Endothelial cell of umbilical vein (primary cell): Measurements from ENCODE around the gene RBMS1. TPM values are rescaled to one million over a fixed set of nuclear protein-coding genes. Genes with fewer than 3 reads are reported as not detected.
"Not testable (repeated sequence)": the region's sequence is repeated elsewhere in the genome, so short reads cannot be mapped to it uniquely, and the experiment has no call there.

Experiments
- BruUV-seq: library from RNA; stranded (reverse); fragments of 400-500 nt; replicated peaks from 2 replicates; lab custom pipeline; 2021; lab: Mats Ljungman, UMichigan
- CTCF ChIA-PET: fragments of 300-600, 350-600 bp; sonication (Branson Sonifier 250); formaldehyde crosslinking; loops from one replicate; lab custom pipeline; 2021; ENCODE audit warnings: antibody characterized with exemption, inconsistent platforms; lab: Charles Lee
- POLR2A ChIA-PET: fragments of 300-600, 350-600 bp; sonication (Branson Sonifier 250); formaldehyde crosslinking; loops from one replicate; lab custom pipeline; 2021; ENCODE audit warnings: antibody characterized with exemption, inconsistent platforms; lab: Charles Lee
- DNase-seq: peaks from one replicate; pipeline ENCODE4 v3.0.0-alpha.2; 2011; ENCODE audit warnings: low read depth, low spot score
- FAIRE-seq: peaks from 2 replicates; lab custom pipeline; 2011; peaks lifted over from hg19 to GRCh38; lab: Jason Lieb, UNC
- H2AFZ ChIP-seq: 2 replicates; pipeline ENCODE4 v1.6.0; 2012; ENCODE audit warnings: low read depth, low read length, control low read depth, inconsistent platforms
- H3K27ac ChIP-seq: 2 replicates; pipeline ENCODE4 v1.5.1; 2011; ENCODE audit warnings: low read depth, mild to moderate bottlenecking, control low read depth, low read length, moderate library complexity; ENCODE audit not compliant: insufficient read depth
- H3K27me3 ChIP-seq, 2 experiments: 2 replicates each; pipeline versions ENCODE4 v1.6.0 to v1.6.1; 2011; ENCODE audit warnings: low read length in 2 of 2, mixed read lengths in 1 of 2; ENCODE audit not compliant: control insufficient read depth in 2 of 2, insufficient read depth in 2 of 2
- H3K36me3 ChIP-seq, 2 experiments: 2 replicates in 1 of 2; 3 replicates in 1 of 2; pipeline ENCODE4 v1.5.1; 2011; ENCODE audit warnings: low read length in 2 of 2, mild to moderate bottlenecking in 1 of 2, moderate library complexity in 1 of 2; ENCODE audit not compliant: control insufficient read depth in 2 of 2, insufficient read depth in 2 of 2; ENCODE audit errors: extremely low read depth in 1 of 2
- H3K4me1 ChIP-seq: 3 replicates; pipeline ENCODE4 v1.5.1; 2011; ENCODE audit warnings: mild to moderate bottlenecking, low read length; ENCODE audit not compliant: control insufficient read depth, insufficient read depth; ENCODE audit errors: extremely low read depth
- H3K4me2 ChIP-seq: 2 replicates; pipeline ENCODE4 v1.6.1; 2011; ENCODE audit warnings: low read length, control low read depth, mixed read lengths; ENCODE audit not compliant: insufficient read depth
- H3K4me3 ChIP-seq, 3 experiments: fragments of 200-600 bp in 1 of 3; sonication (generic), shearing (Covaris generic) in 1 of 3; replicated peaks in 1 of 3; 2 replicates each; pipeline ENCODE4 v1.5.1; 2011 to 2016; ENCODE audit warnings: control low read depth in 3 of 3, low read length in 3 of 3, mild to moderate bottlenecking in 2 of 3, inconsistent platforms in 1 of 3, low read depth in 1 of 3, moderate library complexity in 1 of 3; ENCODE audit not compliant: insufficient read depth in 1 of 3
- H3K79me2 ChIP-seq: 2 replicates; pipeline ENCODE4 v1.6.0; 2012; ENCODE audit warnings: low read length, inconsistent platforms; ENCODE audit not compliant: control insufficient read depth, insufficient read depth
- H3K9ac ChIP-seq: replicated peaks from 2 replicates; pipeline ENCODE3; 2011; ENCODE audit warnings: low read length, control low read depth; ENCODE audit not compliant: insufficient read depth; ENCODE audit errors: extremely low read depth
- H3K9me1 ChIP-seq: replicated peaks from 3 replicates; pipeline ENCODE4 v1.6.0; 2011; ENCODE audit warnings: mild to moderate bottlenecking, low read length; ENCODE audit not compliant: control insufficient read depth, insufficient read depth; ENCODE audit errors: extremely low read depth
- H3K9me3 ChIP-seq: replicated peaks from 2 replicates; pipeline ENCODE4 v1.5.1; 2012; ENCODE audit warnings: low read length, inconsistent platforms; ENCODE audit not compliant: control insufficient read depth, insufficient read depth
- H4K20me1 ChIP-seq: replicated peaks from 2 replicates; pipeline ENCODE3; 2011; ENCODE audit warnings: mild to moderate bottlenecking, low read length; ENCODE audit not compliant: control insufficient read depth, insufficient read depth; ENCODE audit errors: extremely low read depth
- FOS ChIP-seq: IDR thresholded peaks from 2 replicates; pipeline ENCODE4 v1.6.1; 2011; ENCODE audit warnings: mild to moderate bottlenecking, low read length, moderate library complexity, borderline replicate concordance; ENCODE audit not compliant: insufficient read depth
- POLR2AphosphoS5 ChIP-seq: IDR thresholded peaks from 2 replicates; pipeline ENCODE4 v1.6.1; 2012; ENCODE audit warnings: low read depth, mild to moderate bottlenecking, control low read depth, low read length, moderate library complexity; ENCODE audit not compliant: insufficient read depth
- dilution Hi-C: fragments of 300-500 bp; cut with MboI; formaldehyde crosslinking; loops from one replicate; pipeline ENCODE4 v1.15.0; 2019; ENCODE audit warnings: low sequenced_read_pairs; ENCODE audit not compliant: extremely low pct_ligation_motif_present
- intact Hi-C: fragments of 100-400 bp; cut with micrococcal nuclease; formaldehyde crosslinking; loops from one replicate; pipeline ENCODE4 v1.10.0; 2022
- polyA plus RNA-seq, 4 experiments: library from polyadenylated mRNA; depleted of rRNA in 3 of 4; stranded (reverse) in 3 of 4; unstranded in 1 of 4; fragments of >200 nt; gene quantifications; 2 replicates each; pipeline versions ENCODE4 v1.2.1 to v1.2.3, GENCODE V29; 2011 to 2012; ENCODE audit warnings: missing spikeins in 1 of 4
- total RNA-seq: library from RNA; stranded (reverse); gene quantifications from 2 replicates; pipeline ENCODE4 v1.2.3, GENCODE V29; 2021

The RBMS1 gene
- total and polyA plus RNA-seq, 2 donors (not counting 3 experiments of a cell fraction or from before 2014, with no cell fraction given): 60.0 to 93.3 TPM

DNA sequence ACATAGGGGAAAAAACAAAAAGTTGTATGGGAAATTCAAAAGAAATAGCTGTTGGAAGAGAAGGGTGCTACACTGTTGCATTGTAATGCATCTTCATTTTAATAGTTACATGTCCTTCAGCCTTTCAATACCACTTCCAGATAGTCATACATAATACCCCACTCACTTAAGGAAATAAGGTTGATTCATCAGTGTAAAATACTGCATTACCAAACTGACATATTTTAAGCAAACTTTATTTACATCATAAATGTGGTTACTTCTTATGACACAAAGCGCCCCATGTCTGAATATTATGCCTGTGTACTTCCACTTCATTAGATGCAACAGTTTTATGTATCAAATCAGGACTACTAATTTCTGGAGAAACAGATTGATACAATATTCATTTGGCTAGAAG is 4.5 kb downstream of the RBMS1 start:
- peaks cover 87% of the 10 kb centered on the region for H3K79me2 ChIP-seq
- no peak for DNase-seq
- TF ChIP-seq POLR2AphosphoS5 (no peak), FOS (peak; percentile 34)
- dilution Hi-C loops: no loop called here
- H3K9me3 ChIP-seq: no peaks in the 10 kb centered on the region
- H3K4me1 ChIP-seq: peaks cover 22% of the 10 kb centered on the region
- H4K20me1 ChIP-seq: peaks cover 3% of the 10 kb centered on the region
- intact Hi-C loops: no loop called here
- no peaks in the 10 kb centered on the region for H3K27me3 ChIP-seq
- FAIRE-seq: peak; percentile 24
- H3K9ac ChIP-seq: no peak overlapping the region
- ChIA-PET CTCF (interaction anchor here (0.9 to 1.5 kb wide), 4 partner anchors 55 to 165 kb away, joined by 3 to 11 read pairs (median 3); no protein-coding TSS in a partner anchor), POLR2A (no interaction called here)
- no peaks in the 10 kb centered on the region for H3K9me1 ChIP-seq
- no peak overlapping the region for H2AFZ ChIP-seq
- BruUV-seq: no TSS peak
- no peak overlapping the region for H3K4me3 ChIP-seq
- H3K4me2 ChIP-seq: no peak overlapping the region
- no peak overlapping the region for H3K27ac ChIP-seq
- no peaks in the 10 kb centered on the region for H3K36me3 ChIP-seq

DNA sequence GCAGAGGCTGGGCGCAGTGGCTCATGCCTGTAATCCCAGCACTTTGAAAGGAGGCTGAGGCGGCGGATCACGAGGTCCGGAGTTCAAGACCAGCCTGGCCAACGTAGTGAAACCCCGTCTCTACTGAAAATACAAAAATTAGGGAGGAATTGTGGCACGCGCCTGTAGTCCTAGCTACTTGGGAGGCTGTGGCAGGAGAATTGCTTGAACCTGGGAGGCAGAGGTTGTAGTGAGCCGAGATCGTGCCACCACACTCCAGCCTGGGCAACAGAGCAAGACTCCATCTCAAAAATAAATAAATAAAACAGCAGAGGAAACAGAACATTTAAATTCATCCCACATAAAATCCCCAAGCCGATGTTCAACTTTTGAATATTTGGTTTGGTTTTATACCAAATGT is 5.3 kb downstream of the RBMS1 start:
- DNase-seq, dilution Hi-C loops, H3K4me2 ChIP-seq, intact Hi-C loops, FAIRE-seq, H3K4me3 ChIP-seq, H4K20me1 ChIP-seq, H3K27ac ChIP-seq, H3K36me3 ChIP-seq, H3K27me3 ChIP-seq, BruUV-seq, H2AFZ ChIP-seq, POLR2A ChIA-PET, H3K9ac ChIP-seq, H3K9me3 ChIP-seq, H3K9me1 ChIP-seq: not testable (repeated sequence)
- CTCF ChIA-PET: interaction anchor here (0.8 to 1.3 kb wide), 2 partner anchors 59 to 164 kb away, joined by 3 to 5 read pairs; no protein-coding TSS in a partner anchor
- H3K4me1 ChIP-seq: peaks cover 20% of the 10 kb centered on the region
- peaks cover 95% of the 10 kb centered on the region for H3K79me2 ChIP-seq
